Type B pancreatic cell (in vitro differentiated cells): ENCODE measurements around the gene PAMR1. TPM values are rescaled to one million over a fixed set of nuclear protein-coding genes. Genes with fewer than 3 reads are reported as not detected.

Experiments
- DNase-seq: peaks from one replicate; pipeline ENCODE4 v3.0.0; 2021; ENCODE audit warnings: mixed read lengths; ENCODE audit not compliant: unreplicated experiment; ENCODE audit errors: extremely low spot score
- H3K27ac Mint-ChIP-seq: 2 replicates; pipeline ENCODE4 v1.8.0; 2021; ENCODE audit warnings: mild to moderate bottlenecking, mixed read lengths
- H3K27me3 Mint-ChIP-seq: 2 replicates; pipeline ENCODE4 v1.8.0; 2021; ENCODE audit warnings: mixed read lengths
- H3K36me3 Mint-ChIP-seq: 2 replicates; pipeline ENCODE4 v1.8.0; 2021; ENCODE audit warnings: mixed read lengths
- H3K4me1 Mint-ChIP-seq: one replicate; pipeline ENCODE4 v1.8.0; 2021; ENCODE audit warnings: mixed read lengths; ENCODE audit not compliant: unreplicated experiment
- H3K4me3 Mint-ChIP-seq: 2 replicates; pipeline ENCODE4 v1.8.0; 2021; ENCODE audit warnings: mild to moderate bottlenecking, mixed read lengths
- H3K9me3 Mint-ChIP-seq: 2 replicates; pipeline ENCODE4 v1.8.0; 2021; ENCODE audit warnings: mixed read lengths
- CTCF ChIP-seq: fragments of 200-600 bp; sonication (generic); conservative IDR thresholded peaks from 2 replicates; pipeline ENCODE4 v1.5.0; 2021; ENCODE audit warnings: antibody characterized with exemption, mild to moderate bottlenecking
- total RNA-seq: library from RNA; stranded (reverse); gene quantifications from 2 replicates; pipeline ENCODE4 v1.2.1, GENCODE V29; 2021; ENCODE audit warnings: low replicate concordance

The PAMR1 gene
- total RNA-seq, 1 donor from 2014 or later: 14.2 TPM

- H3K4me1 Mint-ChIP-seq: peaks cover 11% of the 10 kb centered on the region
- peaks cover 82% of the 10 kb centered on the region for H3K27me3 Mint-ChIP-seq
- H3K27ac Mint-ChIP-seq: no peak overlapping the region
- TF ChIP-seq CTCF: no peak
- no peaks in the 10 kb centered on the region for H3K9me3 Mint-ChIP-seq
- no peak for DNase-seq
- H3K36me3 Mint-ChIP-seq: no peaks in the 10 kb centered on the region
- H3K4me3 Mint-ChIP-seq: no peak overlapping the region
Observed at GRCh38 chr11:35425603-35426212, 99.7 kb downstream of the PAMR1 start.

GRCh38 chr11:35424157-35424940 is 101.1 kb downstream of the PAMR1 start:
- Mint-ChIP-seq H3K36me3 (no peaks in the 10 kb centered on the region), H3K4me1 (peaks cover 16% of the 10 kb centered on the region), H3K27ac (no peak overlapping the region), H3K27me3 (peaks cover 88% of the 10 kb centered on the region), H3K9me3 (no peaks in the 10 kb centered on the region), H3K4me3 (no peak overlapping the region)
- DNase-seq: no peak
- no peak for TF ChIP-seq CTCF

- no peaks in the 10 kb centered on the region for H3K9me3 Mint-ChIP-seq
- peak overlapping the region; percentile 85 for H3K4me3 Mint-ChIP-seq
- H3K27ac Mint-ChIP-seq: no peak overlapping the region
- no peak for TF ChIP-seq CTCF
- H3K27me3 Mint-ChIP-seq: peaks cover 95% of the 10 kb centered on the region
- H3K36me3 Mint-ChIP-seq: no peaks in the 10 kb centered on the region
- peaks cover 5% of the 10 kb centered on the region for H3K4me1 Mint-ChIP-seq
- no peak for DNase-seq
Observed at GRCh38 chr11:35420371-35420770, 105.0 kb downstream of the PAMR1 start.

- Mint-ChIP-seq H3K36me3 (no peaks in the 10 kb centered on the region), H3K27ac (no peak overlapping the region), H3K9me3 (no peaks in the 10 kb centered on the region), H3K4me3 (peak overlapping the region; percentile 85), H3K4me1 (peaks cover 5% of the 10 kb centered on the region), H3K27me3 (peaks cover 95% of the 10 kb centered on the region)
- no peak for DNase-seq
- TF ChIP-seq CTCF: no peak
Observed at GRCh38 chr11:35419830-35420333, 105.5 kb downstream of the PAMR1 start.

GRCh38 chr11:35419184-35419829 is 106.1 kb downstream of the PAMR1 start, which contains the start of gene SLC1A2:
TSS of gene SLC1A2 (minus strand) at chr11:35419558. CDS start at chr11:35418966, 592 bp downstream.
- Mint-ChIP-seq H3K9me3 (no peaks in the 10 kb centered on the region), H3K27ac (no peak within 1 kb of the TSS), H3K36me3 (no peaks in the 10 kb centered on the region)

More at GRCh38 chr11:35419184-35419829, 106.1 kb downstream of the PAMR1 start, which contains the start of gene SLC1A2:
- peaks cover 97% of the 10 kb centered on the region for H3K27me3 Mint-ChIP-seq
- peak; percentile 73 for DNase-seq
- peak; percentile 31 for TF ChIP-seq CTCF
- peaks cover 5% of the 10 kb centered on the region for H3K4me1 Mint-ChIP-seq
- peak within 1 kb of the TSS; percentile 88 for H3K4me3 Mint-ChIP-seq
